Activated naive CD4-positive, alpha-beta T cell treated with anti-CD3 and anti-CD28 coated beads, Interleukin-2, amount 50 U/mL, for 24 hours (primary cell): ENCODE results near the gene SYNE1.
A peak's percentile ranks its signal among the peaks of the same experiment; 100 is the strongest.

Experiments
- H3K27ac Mint-ChIP-seq: one replicate; pipeline ENCODE4 v1.8.0; 2021; ENCODE audit warnings: mild to moderate bottlenecking, mixed read lengths
- H3K27me3 Mint-ChIP-seq: one replicate; pipeline ENCODE4 v1.8.0; 2021; ENCODE audit warnings: mixed read lengths
- H3K36me3 Mint-ChIP-seq: one replicate; pipeline ENCODE4 v1.8.0; 2021; ENCODE audit warnings: mixed read lengths
- H3K4me1 Mint-ChIP-seq: one replicate; pipeline ENCODE4 v1.8.0; 2021; ENCODE audit warnings: mixed read lengths
- H3K4me3 Mint-ChIP-seq: one replicate; pipeline ENCODE4 v1.8.0; 2021; ENCODE audit warnings: mild to moderate bottlenecking, mixed read lengths
- H3K9me3 Mint-ChIP-seq: one replicate; pipeline ENCODE4 v1.8.0; 2021; ENCODE audit warnings: mixed read lengths

Gene SYNE1

GRCh38 chr6:152368751-152369624 lies 268.2 kb downstream of the SYNE1 start:
- no peaks in the 10 kb centered on the region for H3K4me1 Mint-ChIP-seq
- H3K27me3 Mint-ChIP-seq: peaks cover 6% of the 10 kb centered on the region
- H3K27ac Mint-ChIP-seq: no peak overlapping the region
- H3K9me3 Mint-ChIP-seq: no peaks in the 10 kb centered on the region
- no peak overlapping the region for H3K4me3 Mint-ChIP-seq
- H3K36me3 Mint-ChIP-seq: no peaks in the 10 kb centered on the region

- no peaks in the 10 kb centered on the region for H3K36me3 Mint-ChIP-seq
- H3K4me1 Mint-ChIP-seq: no peaks in the 10 kb centered on the region
- no peaks in the 10 kb centered on the region for H3K9me3 Mint-ChIP-seq
- H3K27ac Mint-ChIP-seq: no peak overlapping the region
- H3K4me3 Mint-ChIP-seq: no peak overlapping the region
- peaks cover 5% of the 10 kb centered on the region for H3K27me3 Mint-ChIP-seq
These were observed 272.3 kb downstream of the SYNE1 start for GRCh38 chr6:152364866-152365265.

DNA sequence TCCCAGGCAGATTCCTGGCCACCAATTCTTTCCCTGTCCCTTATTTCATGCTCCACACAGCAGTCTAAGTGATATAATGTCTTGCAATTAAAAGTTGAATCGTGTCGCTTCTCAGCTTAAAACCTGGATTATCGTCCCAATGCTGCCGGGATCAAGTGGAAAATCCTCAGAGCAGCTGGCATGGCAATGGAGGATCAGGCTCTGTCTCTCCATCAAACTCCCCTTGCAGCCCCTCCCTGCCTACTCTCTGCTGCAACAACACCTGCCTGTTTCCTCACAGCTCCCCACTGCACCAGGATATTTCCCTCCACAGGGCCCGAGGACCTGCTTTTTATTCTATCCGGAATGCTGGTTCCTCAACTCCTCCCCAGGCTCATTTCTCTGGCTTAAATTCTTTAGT lies 277.1 kb downstream of the SYNE1 start:
- Mint-ChIP-seq H3K4me1 (no peaks in the 10 kb centered on the region), H3K4me3 (no peak overlapping the region), H3K27ac (no peak overlapping the region), H3K27me3 (peaks cover 5% of the 10 kb centered on the region), H3K9me3 (no peaks in the 10 kb centered on the region), H3K36me3 (no peaks in the 10 kb centered on the region)

- no peak overlapping the region for H3K4me3 Mint-ChIP-seq
- no peak overlapping the region for H3K27ac Mint-ChIP-seq
- no peaks in the 10 kb centered on the region for H3K4me1 Mint-ChIP-seq
- H3K36me3 Mint-ChIP-seq: no peaks in the 10 kb centered on the region
- no peaks in the 10 kb centered on the region for H3K9me3 Mint-ChIP-seq
- H3K27me3 Mint-ChIP-seq: no peaks in the 10 kb centered on the region
These were observed 280.5 kb downstream of the SYNE1 start for GRCh38 chr6:152356662-152357061.

- no peaks in the 10 kb centered on the region for H3K36me3 Mint-ChIP-seq
- H3K9me3 Mint-ChIP-seq: no peaks in the 10 kb centered on the region
- H3K4me1 Mint-ChIP-seq: no peaks in the 10 kb centered on the region
- H3K27me3 Mint-ChIP-seq: no peaks in the 10 kb centered on the region
- H3K27ac Mint-ChIP-seq: no peak overlapping the region
- no peak overlapping the region for H3K4me3 Mint-ChIP-seq
These were observed 281.1 kb downstream of the SYNE1 start for GRCh38 chr6:152356016-152356415.

DNA sequence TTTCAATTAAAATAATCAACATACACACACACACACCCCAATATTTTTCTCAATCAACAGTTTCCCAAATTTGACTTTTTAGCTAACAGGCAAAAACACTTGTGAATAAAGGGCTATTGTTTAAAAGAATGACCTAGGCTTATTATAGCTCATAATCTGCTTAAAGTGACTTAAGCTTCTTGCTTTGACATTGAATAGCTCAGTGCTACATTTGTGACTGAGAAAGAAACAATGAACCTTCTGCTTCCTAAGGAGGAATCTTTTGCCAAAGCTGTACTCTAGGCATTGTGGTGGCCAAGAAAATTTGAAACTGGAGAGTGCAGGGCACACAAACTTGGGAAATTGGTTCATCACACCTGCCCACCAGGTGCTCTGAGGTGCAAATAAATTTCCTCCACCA lies 282.0 kb downstream of the SYNE1 start:
- no peaks in the 10 kb centered on the region for H3K4me1 Mint-ChIP-seq
- no peaks in the 10 kb centered on the region for H3K36me3 Mint-ChIP-seq
- no peak overlapping the region for H3K4me3 Mint-ChIP-seq
- no peaks in the 10 kb centered on the region for H3K9me3 Mint-ChIP-seq
- H3K27me3 Mint-ChIP-seq: no peaks in the 10 kb centered on the region
- H3K27ac Mint-ChIP-seq: no peak overlapping the region

DNA sequence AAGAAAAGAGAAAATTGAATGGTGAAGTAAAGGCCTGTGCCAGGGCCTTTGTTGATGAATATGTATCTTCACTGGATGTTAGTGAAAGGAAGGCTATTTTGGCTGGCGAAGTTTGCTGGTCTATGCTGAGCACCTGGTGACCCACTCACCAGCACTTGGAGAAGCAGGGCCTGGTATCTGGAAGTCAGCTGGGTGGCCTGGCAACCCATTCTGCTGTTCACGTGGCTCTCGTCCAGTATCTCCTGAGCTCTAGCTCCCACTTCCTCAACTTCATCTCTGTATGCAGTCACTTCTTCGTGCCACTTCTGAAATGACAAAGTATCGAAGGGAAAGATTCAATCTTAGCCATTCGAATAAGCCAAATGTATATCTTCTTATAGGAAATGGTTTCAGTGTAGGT lies 283.7 kb downstream of the SYNE1 start:
- no peaks in the 10 kb centered on the region for H3K27me3 Mint-ChIP-seq
- H3K36me3 Mint-ChIP-seq: no peaks in the 10 kb centered on the region
- no peak overlapping the region for H3K4me3 Mint-ChIP-seq
- no peaks in the 10 kb centered on the region for H3K4me1 Mint-ChIP-seq
- no peak overlapping the region for H3K27ac Mint-ChIP-seq
- H3K9me3 Mint-ChIP-seq: no peaks in the 10 kb centered on the region

- Mint-ChIP-seq H3K4me1 (no peaks in the 10 kb centered on the region), H3K4me3 (no peak overlapping the region)
These were observed 285.4 kb downstream of the SYNE1 start for GRCh38 chr6:152351742-152352141.

DNA sequence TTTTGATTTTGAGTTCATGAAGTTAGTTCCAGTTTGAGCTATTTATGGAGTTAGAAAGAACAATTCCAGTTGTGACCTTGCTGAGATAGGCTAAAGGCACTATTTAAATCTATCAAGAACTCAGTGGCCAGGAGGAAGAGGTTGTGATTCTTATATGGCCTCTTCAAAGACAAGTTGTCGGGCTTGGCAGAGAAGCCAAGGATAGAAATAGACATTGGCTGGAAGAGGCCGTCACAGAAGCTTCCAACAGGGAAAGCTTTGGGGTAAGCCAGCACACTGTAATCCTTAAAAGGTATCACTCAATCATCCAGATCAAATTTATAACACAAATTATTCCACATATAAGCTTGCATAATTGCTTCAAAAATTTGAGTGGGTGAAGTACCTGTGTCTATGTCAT lies 286.1 kb downstream of the SYNE1 start:
- Mint-ChIP-seq H3K4me3 (no peak overlapping the region), H3K4me1 (no peaks in the 10 kb centered on the region), H3K9me3 (no peaks in the 10 kb centered on the region), H3K27ac (no peak overlapping the region), H3K36me3 (no peaks in the 10 kb centered on the region), H3K27me3 (no peaks in the 10 kb centered on the region)

More at GRCh38 chr6:152351742-152352141, 285.4 kb downstream of the SYNE1 start:
- Mint-ChIP-seq H3K27me3 (no peaks in the 10 kb centered on the region), H3K9me3 (no peaks in the 10 kb centered on the region), H3K27ac (no peak overlapping the region), H3K36me3 (no peaks in the 10 kb centered on the region)

GRCh38 chr6:152348116-152348515 lies 289.0 kb downstream of the SYNE1 start:
- no peaks in the 10 kb centered on the region for H3K36me3 Mint-ChIP-seq
- no peaks in the 10 kb centered on the region for H3K27me3 Mint-ChIP-seq
- no peak overlapping the region for H3K4me3 Mint-ChIP-seq
- H3K9me3 Mint-ChIP-seq: no peaks in the 10 kb centered on the region
- H3K4me1 Mint-ChIP-seq: no peaks in the 10 kb centered on the region
- H3K27ac Mint-ChIP-seq: no peak overlapping the region

DNA sequence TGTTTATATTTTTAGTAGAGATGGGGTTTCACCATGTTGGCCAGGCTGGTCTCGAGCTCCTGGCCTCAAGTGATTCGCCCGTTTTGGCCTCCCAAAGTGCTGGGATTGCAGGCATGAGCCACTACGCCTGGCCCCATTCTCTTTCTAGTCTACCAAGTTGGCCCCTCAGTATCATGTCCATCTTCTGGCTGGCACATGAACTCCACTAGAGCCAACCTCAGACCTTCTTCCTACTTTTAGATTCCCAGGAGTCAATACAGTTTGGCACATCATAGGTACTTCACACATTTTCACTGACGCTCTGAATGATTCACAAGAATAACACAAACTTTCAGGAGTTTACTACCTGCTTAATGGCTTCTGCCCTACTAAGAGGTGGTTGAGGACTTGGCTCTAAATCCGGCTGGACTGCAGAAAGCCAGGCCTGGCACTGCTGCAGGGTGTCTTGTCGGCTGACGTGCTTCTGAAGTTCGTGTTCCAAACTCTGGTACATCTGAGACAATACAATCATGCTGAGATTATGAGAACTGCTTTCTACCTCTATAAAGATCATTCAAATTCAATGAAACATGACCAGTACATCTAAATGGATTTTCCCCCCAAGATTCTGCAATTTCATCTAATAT lies 293.3 kb downstream of the SYNE1 start:
- Mint-ChIP-seq H3K4me3 (no peak overlapping the region), H3K36me3 (no peaks in the 10 kb centered on the region), H3K27ac (no peak overlapping the region)

GRCh38 chr6:152341596-152341995 lies 295.6 kb downstream of the SYNE1 start:
- Mint-ChIP-seq H3K4me3 (no peak overlapping the region), H3K27ac (no peak overlapping the region), H3K9me3 (no peaks in the 10 kb centered on the region), H3K4me1 (peaks cover 5% of the 10 kb centered on the region), H3K27me3 (no peaks in the 10 kb centered on the region), H3K36me3 (no peaks in the 10 kb centered on the region)

More for the DNA sequence above, 293.3 kb downstream of the SYNE1 start:
- no peaks in the 10 kb centered on the region for H3K4me1 Mint-ChIP-seq
- no peaks in the 10 kb centered on the region for H3K27me3 Mint-ChIP-seq
- no peaks in the 10 kb centered on the region for H3K9me3 Mint-ChIP-seq

- Mint-ChIP-seq H3K36me3 (no peaks in the 10 kb centered on the region), H3K4me3 (no peak overlapping the region), H3K4me1 (peaks cover 5% of the 10 kb centered on the region), H3K27me3 (no peaks in the 10 kb centered on the region), H3K9me3 (no peaks in the 10 kb centered on the region), H3K27ac (peak overlapping the region; percentile 76)
These were observed 298.6 kb downstream of the SYNE1 start for GRCh38 chr6:152338335-152339125.

DNA sequence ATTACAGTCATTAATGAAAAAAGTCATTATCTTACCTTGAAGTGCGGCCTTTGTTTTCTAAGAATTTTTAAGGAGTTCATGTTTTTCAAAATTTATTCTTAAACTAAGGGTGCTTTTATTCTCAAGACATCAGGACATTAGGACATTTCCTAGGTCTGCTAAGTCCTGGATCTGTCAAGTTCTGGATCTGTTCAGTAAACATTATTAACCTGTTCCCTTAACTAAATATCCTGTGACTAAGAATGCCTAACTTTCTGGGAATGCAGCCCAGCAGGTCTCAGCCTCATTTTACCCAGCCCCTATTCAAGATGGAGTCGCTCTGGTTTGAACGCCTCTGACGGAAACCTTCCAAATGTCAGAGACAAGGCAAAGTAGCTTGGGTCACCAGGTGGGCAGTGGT lies 302.6 kb downstream of the SYNE1 start:
- Mint-ChIP-seq H3K4me3 (no peak overlapping the region), H3K36me3 (no peaks in the 10 kb centered on the region), H3K4me1 (peaks cover 5% of the 10 kb centered on the region), H3K27me3 (no peaks in the 10 kb centered on the region), H3K9me3 (no peaks in the 10 kb centered on the region), H3K27ac (no peak overlapping the region)

GRCh38 chr6:152330961-152331360 lies 306.2 kb downstream of the SYNE1 start:
- H3K27me3 Mint-ChIP-seq: no peaks in the 10 kb centered on the region
- H3K4me1 Mint-ChIP-seq: no peaks in the 10 kb centered on the region
- H3K27ac Mint-ChIP-seq: no peak overlapping the region
- no peak overlapping the region for H3K4me3 Mint-ChIP-seq
- H3K36me3 Mint-ChIP-seq: no peaks in the 10 kb centered on the region
- H3K9me3 Mint-ChIP-seq: no peaks in the 10 kb centered on the region
